Astrocyte of the spinal cord (primary cell): ENCODE measurements around the gene GRIN3B.

Source experiments
- DNase-seq: peaks from one replicate; pipeline ENCODE4 v3.0.0; 2011; ENCODE audit warnings: low read depth, low spot score
- H3K4me3 ChIP-seq: 2 replicates; pipeline ENCODE4 v1.5.1; 2011; ENCODE audit warnings: low read depth, mild to moderate bottlenecking, low read length, moderate library complexity
- CTCF ChIP-seq: IDR thresholded peaks from 2 replicates; pipeline ENCODE4 v1.5.1; 2012; ENCODE audit warnings: low read depth, mild to moderate bottlenecking, low read length, inconsistent platforms
- in situ Hi-C: cut with HindIII; loops from 2 replicates; pipeline ENCODE4 v1.10.0; 2017; ENCODE audit warnings: low sequenced_read_pairs

Gene GRIN3B

GRCh38 chr19:988081-988480, 12.1 kb upstream of the GRIN3B start:
- no peak for DNase-seq
- no peak overlapping the region for H3K4me3 ChIP-seq
- no peak for TF ChIP-seq CTCF
- in situ Hi-C loops: no loop called here

- no peak for DNase-seq
- TF ChIP-seq CTCF: no peak
- no peak overlapping the region for H3K4me3 ChIP-seq
- in situ Hi-C loops: no loop called here
Measured at GRCh38 chr19:988510-988909, 11.7 kb upstream of the GRIN3B start.

GRCh38 chr19:989381-990081, 10.7 kb upstream of the GRIN3B start:
- peak; percentile 44 for TF ChIP-seq CTCF
- H3K4me3 ChIP-seq: no peak overlapping the region
- in situ Hi-C loops: no loop called here
- no peak for DNase-seq

- TF ChIP-seq CTCF: no peak
- no peak overlapping the region for H3K4me3 ChIP-seq
- no peak for DNase-seq
- in situ Hi-C loops: no loop called here
Measured at GRCh38 chr19:990119-990571, 10.1 kb upstream of the GRIN3B start.

- no peak overlapping the region for H3K4me3 ChIP-seq
- no peak for TF ChIP-seq CTCF
- in situ Hi-C loops: no loop called here
- no peak for DNase-seq
Measured at GRCh38 chr19:990746-991145, 9.5 kb upstream of the GRIN3B start.

- H3K4me3 ChIP-seq: no peak overlapping the region
- in situ Hi-C loops: no loop called here
- TF ChIP-seq CTCF: no peak
- peak; percentile 42 for DNase-seq
Measured at GRCh38 chr19:991174-991931, 8.9 kb upstream of the GRIN3B start.
